ENCODE results near the gene TRPM5. TPM values are rescaled to one million over a fixed set of nuclear protein-coding genes. Genes with fewer than 3 reads are reported as not detected.

Gene TRPM5
- polyA plus RNA-seq, 1 donor (not counting 4 experiments of a cell fraction or from before 2014, with no cell fraction given): not detected

DNA sequence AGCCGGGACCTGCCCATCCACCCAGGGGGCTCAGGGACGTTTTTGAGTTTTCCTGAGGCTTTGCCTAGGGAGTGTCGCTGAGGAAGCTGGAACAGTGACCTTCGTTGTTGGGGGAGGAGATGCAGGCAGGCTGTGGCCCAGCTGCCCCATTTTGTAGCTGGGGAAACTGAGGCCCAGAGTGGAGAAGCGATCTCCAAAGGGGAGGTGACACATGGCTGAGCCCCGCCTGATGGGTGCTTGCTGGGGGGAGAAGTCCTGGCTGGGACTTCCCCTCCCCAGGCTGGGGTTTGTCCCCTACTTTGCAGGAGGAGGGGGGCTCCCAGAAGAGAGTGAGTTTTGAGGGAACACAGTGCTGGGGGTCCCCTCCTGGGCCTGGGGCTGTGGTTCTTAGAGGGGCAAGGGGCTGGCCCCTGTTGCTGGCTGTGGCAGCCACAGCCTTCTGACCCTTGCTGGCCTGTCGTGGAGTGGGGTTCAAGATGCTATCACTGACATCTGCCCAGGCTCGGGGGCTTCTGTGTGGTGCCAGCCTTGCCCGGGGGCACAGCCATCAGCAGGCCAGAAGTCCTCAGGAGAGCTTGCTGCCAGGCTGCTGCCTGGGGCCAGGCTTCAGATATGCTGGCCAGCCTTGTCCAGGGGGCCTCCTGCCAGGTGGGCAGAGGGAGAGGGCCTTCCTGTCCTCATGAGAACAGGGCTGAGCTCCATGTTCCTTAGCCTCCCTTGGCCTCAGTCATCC, 21.9 kb upstream of the TRPM5 start:
- no peak overlapping the region for H3K4me3 ChIP-seq (ENCODE audit: control insufficient read depth in 2 of 3, extremely low read depth in 1 of 3, insufficient read depth in 2 of 3, low read depth in 1 of 3, low read length in 3 of 3)
- FAIRE-seq (no peak), DNase-seq (ENCODE audit: low read depth, low spot score) (no peak)
- dilution Hi-C loops (cut with MboI; ENCODE audit: extremely low pct_ligation_motif_present, low sequenced_read_pairs): no loop called here
- no peak overlapping the region for H3K9ac ChIP-seq (ENCODE audit: control insufficient read depth, extremely low read depth, insufficient read depth, low read length)
- no peaks in the 10 kb centered on the region for H3K36me3 ChIP-seq (ENCODE audit: control insufficient read depth in 2 of 2, extremely low read depth in 1 of 2, insufficient read depth in 2 of 2, low read length in 2 of 2)
- H2AFZ ChIP-seq (ENCODE audit: control insufficient read depth, low read length): no peak overlapping the region
- H4K20me1 ChIP-seq (ENCODE audit: control insufficient read depth, extremely low read depth, insufficient read depth, low read length): no peaks in the 10 kb centered on the region
- H3K9me3 ChIP-seq (ENCODE audit: control insufficient read depth, low read depth, low read length): no peaks in the 10 kb centered on the region
- H3K79me2 ChIP-seq (ENCODE audit: control insufficient read depth, insufficient read depth, low read length): no peaks in the 10 kb centered on the region
- H3K27me3 ChIP-seq (ENCODE audit: control insufficient read depth, extremely low read depth, insufficient read depth, low read length): peaks cover 4% of the 10 kb centered on the region
- TF ChIP-seq EZH2 (IDR thresholded peaks at IDR 0.05; ENCODE audit: low read length): no peak
- TF ChIP-seq, protein P1, sequence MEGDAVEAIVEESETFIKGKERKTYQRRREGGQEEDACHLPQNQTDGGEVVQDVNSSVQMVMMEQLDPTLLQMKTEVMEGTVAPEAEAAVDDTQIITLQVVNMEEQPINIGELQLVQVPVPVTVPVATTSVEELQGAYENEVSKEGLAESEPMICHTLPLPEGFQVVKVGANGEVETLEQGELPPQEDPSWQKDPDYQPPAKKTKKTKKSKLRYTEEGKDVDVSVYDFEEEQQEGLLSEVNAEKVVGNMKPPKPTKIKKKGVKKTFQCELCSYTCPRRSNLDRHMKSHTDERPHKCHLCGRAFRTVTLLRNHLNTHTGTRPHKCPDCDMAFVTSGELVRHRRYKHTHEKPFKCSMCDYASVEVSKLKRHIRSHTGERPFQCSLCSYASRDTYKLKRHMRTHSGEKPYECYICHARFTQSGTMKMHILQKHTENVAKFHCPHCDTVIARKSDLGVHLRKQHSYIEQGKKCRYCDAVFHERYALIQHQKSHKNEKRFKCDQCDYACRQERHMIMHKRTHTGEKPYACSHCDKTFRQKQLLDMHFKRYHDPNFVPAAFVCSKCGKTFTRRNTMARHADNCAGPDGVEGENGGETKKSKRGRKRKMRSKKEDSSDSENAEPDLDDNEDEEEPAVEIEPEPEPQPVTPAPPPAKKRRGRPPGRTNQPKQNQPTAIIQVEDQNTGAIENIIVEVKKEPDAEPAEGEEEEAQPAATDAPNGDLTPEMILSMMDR (optimal IDR thresholded peaks at IDR 0.05 in 1 of 3, IDR thresholded peaks at IDR 0.05 in 1 of 3, conservative IDR thresholded peaks at IDR 0.05 in 1 of 3; ENCODE audit: extremely low read depth in 1 of 3, insufficient read depth in 2 of 3, low read length in 3 of 3): no peak
- no peak overlapping the region for H3K27ac ChIP-seq (ENCODE audit: control insufficient read depth, insufficient read depth, low read length)
- no peaks in the 10 kb centered on the region for H3K4me1 ChIP-seq (ENCODE audit: control insufficient read depth, extremely low read depth, insufficient read depth, low read length)
- no peaks in the 10 kb centered on the region for H3K9me1 ChIP-seq (ENCODE audit: control insufficient read depth, extremely low read depth, insufficient read depth, low read length)
- H3K4me2 ChIP-seq (ENCODE audit: control insufficient read depth, extremely low read depth, insufficient read depth, low read depth, low read length): no peak overlapping the region

DNA sequence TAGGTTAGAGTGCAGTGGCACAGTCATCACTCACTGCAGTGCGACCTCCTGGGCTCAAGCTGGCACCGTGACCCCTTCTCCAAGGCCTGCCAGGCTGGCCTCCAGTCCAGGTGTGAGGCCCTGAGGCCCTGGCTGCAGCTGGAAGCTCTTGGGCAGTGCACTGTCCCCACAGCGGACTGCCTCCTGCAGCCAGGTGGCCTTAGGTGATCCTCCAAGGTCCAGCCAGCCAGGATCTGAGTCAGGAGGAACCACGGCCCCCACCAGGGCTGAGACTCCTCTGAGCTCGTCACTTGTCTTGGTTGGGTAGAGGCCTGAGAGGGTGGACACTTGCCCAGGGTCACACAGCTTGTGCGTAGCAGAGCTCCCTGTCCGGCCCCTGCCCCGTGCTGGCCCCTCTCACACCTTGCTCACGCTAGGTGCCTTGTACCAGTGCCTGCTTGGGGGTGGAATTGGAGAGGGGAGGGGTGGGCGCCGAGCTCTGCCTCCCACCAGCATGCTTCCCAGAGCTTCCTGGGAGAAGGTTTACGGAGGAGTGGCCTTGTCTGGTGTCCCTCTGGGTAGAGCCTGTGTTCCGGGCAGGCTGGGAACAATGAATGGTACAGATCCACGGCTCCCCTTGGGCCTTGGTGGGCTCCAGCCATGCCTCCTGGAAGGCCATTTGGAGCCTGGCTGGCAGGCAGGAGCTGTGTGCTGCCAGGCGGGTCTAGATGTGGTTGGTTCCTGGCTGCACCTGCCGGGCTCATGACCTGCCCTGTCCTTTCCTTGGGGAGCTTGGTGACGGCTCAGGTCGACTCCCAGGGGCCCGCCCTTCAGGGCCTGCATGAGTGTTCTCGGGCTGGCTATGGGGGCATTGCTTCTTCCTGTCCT, 21.1 kb upstream of the TRPM5 start:
- no peaks in the 10 kb centered on the region for H4K20me1 ChIP-seq (ENCODE audit: control insufficient read depth, extremely low read depth, insufficient read depth, low read length)
- H3K27ac ChIP-seq (ENCODE audit: control insufficient read depth, insufficient read depth, low read length): no peak overlapping the region
- H3K36me3 ChIP-seq (ENCODE audit: control insufficient read depth in 2 of 2, extremely low read depth in 1 of 2, insufficient read depth in 2 of 2, low read length in 2 of 2): no peaks in the 10 kb centered on the region
- H3K4me2 ChIP-seq (ENCODE audit: control insufficient read depth, extremely low read depth, insufficient read depth, low read depth, low read length): no peak overlapping the region
- no peaks in the 10 kb centered on the region for H3K9me3 ChIP-seq (ENCODE audit: control insufficient read depth, low read depth, low read length)
- DNase-seq (ENCODE audit: low read depth, low spot score) (no peak), FAIRE-seq (no peak)
- H3K9ac ChIP-seq (ENCODE audit: control insufficient read depth, extremely low read depth, insufficient read depth, low read length): no peak overlapping the region
- no peaks in the 10 kb centered on the region for H3K79me2 ChIP-seq (ENCODE audit: control insufficient read depth, insufficient read depth, low read length)
- dilution Hi-C loops (cut with MboI; ENCODE audit: extremely low pct_ligation_motif_present, low sequenced_read_pairs): no loop called here
- H3K4me1 ChIP-seq (ENCODE audit: control insufficient read depth, extremely low read depth, insufficient read depth, low read length): no peaks in the 10 kb centered on the region
- H2AFZ ChIP-seq (ENCODE audit: control insufficient read depth, low read length): no peak overlapping the region
- H3K27me3 ChIP-seq (ENCODE audit: control insufficient read depth, extremely low read depth, insufficient read depth, low read length): peaks cover 4% of the 10 kb centered on the region
- TF ChIP-seq, protein P1 (optimal IDR thresholded peaks at IDR 0.05 in 1 of 3, IDR thresholded peaks at IDR 0.05 in 1 of 3, conservative IDR thresholded peaks at IDR 0.05 in 1 of 3; ENCODE audit: extremely low read depth in 1 of 3, insufficient read depth in 2 of 3, low read length in 3 of 3): no peak
- TF ChIP-seq EZH2 (IDR thresholded peaks at IDR 0.05; ENCODE audit: low read length): no peak
- no peak overlapping the region for H3K4me3 ChIP-seq (ENCODE audit: control insufficient read depth in 2 of 3, extremely low read depth in 1 of 3, insufficient read depth in 2 of 3, low read depth in 1 of 3, low read length in 3 of 3)
- no peaks in the 10 kb centered on the region for H3K9me1 ChIP-seq (ENCODE audit: control insufficient read depth, extremely low read depth, insufficient read depth, low read length)
